ENCODE results near the gene CEACAM5. TPM values are rescaled to one million over a fixed set of nuclear protein-coding genes. Genes with fewer than 3 reads are reported as not detected.

CEACAM5 gene
- 18.1 and 23.3 TPM in 2 replicates for total RNA-seq (2021)
- Bru-seq, nascent RNA: percentile 47 among the genes with signal in this experiment
- BruChase-seq, experiment 1, labeled RNA remaining after a 2-hour chase: percentile 71 among the genes with signal in this experiment
- BruChase-seq, experiment 2, labeled RNA remaining after a 6-hour chase: percentile 86 among the genes with signal in this experiment
- long read RNA-seq, transcript CEACAM5-201 (10 exons, 2,874 nt): major isoform, 24 of 36 reads
- long read RNA-seq, transcript CEACAM5-202 (10 exons, 2,451 nt): minor isoform, 7 of 36 reads
- long read RNA-seq, partial matches to known transcripts: 4 of 36 reads
- long read RNA-seq, other reads (novel, unspliced or antisense): 1 of 36 reads

DNA sequence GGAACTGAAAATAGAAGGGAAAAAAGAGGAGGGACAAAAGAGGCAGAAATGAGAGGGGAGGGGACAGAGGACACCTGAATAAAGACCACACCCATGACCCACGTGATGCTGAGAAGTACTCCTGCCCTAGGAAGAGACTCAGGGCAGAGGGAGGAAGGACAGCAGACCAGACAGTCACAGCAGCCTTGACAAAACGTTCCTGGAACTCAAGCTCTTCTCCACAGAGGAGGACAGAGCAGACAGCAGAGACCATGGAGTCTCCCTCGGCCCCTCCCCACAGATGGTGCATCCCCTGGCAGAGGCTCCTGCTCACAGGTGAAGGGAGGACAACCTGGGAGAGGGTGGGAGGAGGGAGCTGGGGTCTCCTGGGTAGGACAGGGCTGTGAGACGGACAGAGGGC is at the start of gene CEACAM5:
CEACAM5 (plus strand) TSS at position 146 of the 400 bp plus-strand sequence; CDS start at position 252, 106 bp downstream.
- no peak for DNase-seq
- no peaks in the 10 kb centered on the region for H3F3A ChIP-seq (ENCODE audit: insufficient read depth, low read depth)
- intact Hi-C loops (cut with micrococcal nuclease; ENCODE audit: unreplicated experiment): loop anchor here (5.0 kb wide), 1 partner anchor 66 kb away; no protein-coding TSS in a partner anchor
- H4K20me1 ChIP-seq (ENCODE audit: insufficient read depth): no peaks in the 10 kb centered on the region
- no peaks in the 10 kb centered on the region for H3K27me3 ChIP-seq (ENCODE audit: insufficient read depth, low read depth)
- no peaks in the 10 kb centered on the region for H3K9me2 ChIP-seq (ENCODE audit: insufficient read depth)
- no peak for TF ChIP-seq EZH2 (IDR thresholded peaks at IDR 0.05; ENCODE audit: low read depth)
- TF ChIP-seq, protein P1, sequence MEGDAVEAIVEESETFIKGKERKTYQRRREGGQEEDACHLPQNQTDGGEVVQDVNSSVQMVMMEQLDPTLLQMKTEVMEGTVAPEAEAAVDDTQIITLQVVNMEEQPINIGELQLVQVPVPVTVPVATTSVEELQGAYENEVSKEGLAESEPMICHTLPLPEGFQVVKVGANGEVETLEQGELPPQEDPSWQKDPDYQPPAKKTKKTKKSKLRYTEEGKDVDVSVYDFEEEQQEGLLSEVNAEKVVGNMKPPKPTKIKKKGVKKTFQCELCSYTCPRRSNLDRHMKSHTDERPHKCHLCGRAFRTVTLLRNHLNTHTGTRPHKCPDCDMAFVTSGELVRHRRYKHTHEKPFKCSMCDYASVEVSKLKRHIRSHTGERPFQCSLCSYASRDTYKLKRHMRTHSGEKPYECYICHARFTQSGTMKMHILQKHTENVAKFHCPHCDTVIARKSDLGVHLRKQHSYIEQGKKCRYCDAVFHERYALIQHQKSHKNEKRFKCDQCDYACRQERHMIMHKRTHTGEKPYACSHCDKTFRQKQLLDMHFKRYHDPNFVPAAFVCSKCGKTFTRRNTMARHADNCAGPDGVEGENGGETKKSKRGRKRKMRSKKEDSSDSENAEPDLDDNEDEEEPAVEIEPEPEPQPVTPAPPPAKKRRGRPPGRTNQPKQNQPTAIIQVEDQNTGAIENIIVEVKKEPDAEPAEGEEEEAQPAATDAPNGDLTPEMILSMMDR (conservative IDR thresholded peaks at IDR 0.05): no peak
- no peaks in the 10 kb centered on the region for H3K36me3 ChIP-seq (ENCODE audit: low read depth)
- H3K27ac ChIP-seq: no peak within 1 kb of the TSS
- no peaks in the 10 kb centered on the region for H3K79me2 ChIP-seq (ENCODE audit: low read depth)
- no peaks in the 10 kb centered on the region for H3K9me3 ChIP-seq (ENCODE audit: insufficient read depth, low read depth)
- H3K4me1 ChIP-seq (replicated peaks; ENCODE audit: insufficient read depth): peaks cover 10% of the 10 kb centered on the region
- H3K4me3 ChIP-seq: no peak within 1 kb of the TSS
- no TSS peak for BruUV-seq (replicated peaks)
- POLR2A ChIA-PET (ENCODE audit: unreplicated experiment): no interaction called here
- H2AFZ ChIP-seq: no peak within 1 kb of the TSS
- 0 out of 2 replicates have a peak within 1 kb of the TSS, but pooled peaks have one; percentile 11 for H3K4me2 ChIP-seq
- CTCF ChIA-PET: no interaction called here

DNA sequence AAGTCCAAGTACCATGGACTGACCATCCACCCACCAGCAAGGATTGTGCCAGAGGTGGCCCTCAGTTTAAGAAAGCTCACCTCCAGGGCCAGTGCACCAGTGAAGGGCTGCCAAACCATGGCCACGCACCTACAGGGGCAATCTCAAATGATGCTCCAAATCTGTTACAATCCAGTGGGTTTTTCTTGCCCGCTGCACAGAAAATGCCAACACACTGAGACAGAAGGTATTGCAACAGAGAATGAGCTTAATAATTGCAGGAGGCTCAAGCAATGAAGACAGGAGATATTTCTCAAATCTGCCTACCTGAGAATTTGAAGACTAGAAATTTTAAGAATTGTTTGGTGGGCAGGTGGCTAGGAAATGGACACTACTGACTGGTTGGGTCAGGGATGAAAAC is 42.4 kb upstream of the CEACAM5 start:
- POLR2A ChIA-PET (ENCODE audit: unreplicated experiment): no interaction called here
- BruUV-seq (replicated peaks): no TSS peak
- CTCF ChIA-PET: no interaction called here

DNA sequence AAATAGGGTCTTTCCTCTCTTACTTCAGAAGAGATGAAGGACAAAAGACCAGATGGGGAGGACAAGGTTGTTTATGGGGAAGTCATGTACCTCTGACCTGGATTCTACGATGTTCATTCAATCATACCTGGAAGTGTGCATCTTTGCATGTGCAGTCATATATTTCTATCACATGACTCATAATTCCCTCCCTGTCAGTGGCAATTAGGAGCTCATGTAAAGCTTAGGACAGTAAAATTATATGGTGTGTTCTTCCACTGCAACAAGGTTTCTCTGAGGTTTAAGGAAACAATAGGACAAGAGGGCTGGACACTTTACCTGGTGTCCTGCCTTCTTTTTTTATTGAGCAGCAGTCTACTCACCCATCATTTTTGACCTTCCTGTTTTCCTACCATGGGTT is 40.1 kb upstream of the CEACAM5 start:
- H3F3A ChIP-seq (ENCODE audit: insufficient read depth, low read depth): no peaks in the 10 kb centered on the region
- H3K79me2 ChIP-seq (ENCODE audit: low read depth): no peaks in the 10 kb centered on the region
- BruUV-seq (replicated peaks): no TSS peak

More for the DNA sequence above, 42.4 kb upstream of the CEACAM5 start:
- H3K36me3 ChIP-seq (ENCODE audit: low read depth): no peaks in the 10 kb centered on the region
- H3F3A ChIP-seq (ENCODE audit: insufficient read depth, low read depth): no peaks in the 10 kb centered on the region
- peaks cover 11% of the 10 kb centered on the region for H3K27me3 ChIP-seq (ENCODE audit: insufficient read depth, low read depth)
- no peak for DNase-seq
- no peaks in the 10 kb centered on the region for H4K20me1 ChIP-seq (ENCODE audit: insufficient read depth)
- H3K4me2 ChIP-seq: no peak overlapping the region
- H3K27ac ChIP-seq: no peak overlapping the region
- no peak overlapping the region for H3K4me3 ChIP-seq
- no peak overlapping the region for H2AFZ ChIP-seq
- H3K9me3 ChIP-seq (ENCODE audit: insufficient read depth, low read depth): peaks cover 19% of the 10 kb centered on the region; the same call in 1 of the 2 replicates
- H3K4me1 ChIP-seq (replicated peaks; ENCODE audit: insufficient read depth): no peaks in the 10 kb centered on the region
- TF ChIP-seq EZH2 (IDR thresholded peaks at IDR 0.05; ENCODE audit: low read depth): no peak
- TF ChIP-seq, protein P1 (conservative IDR thresholded peaks at IDR 0.05): no peak
- intact Hi-C loops (cut with micrococcal nuclease; ENCODE audit: unreplicated experiment): no loop called here
- H3K79me2 ChIP-seq (ENCODE audit: low read depth): no peaks in the 10 kb centered on the region
- no peaks in the 10 kb centered on the region for H3K9me2 ChIP-seq (ENCODE audit: insufficient read depth)

More for the DNA sequence above, 40.1 kb upstream of the CEACAM5 start:
- intact Hi-C loops (cut with micrococcal nuclease; ENCODE audit: unreplicated experiment): no loop called here
- H4K20me1 ChIP-seq (ENCODE audit: insufficient read depth): no peaks in the 10 kb centered on the region
- peaks cover 13% of the 10 kb centered on the region; the same call in 1 of the 2 replicates for H3K9me3 ChIP-seq (ENCODE audit: insufficient read depth, low read depth)
- no peak for DNase-seq
- H3K4me2 ChIP-seq: no peak overlapping the region
- H3K9me2 ChIP-seq (ENCODE audit: insufficient read depth): no peaks in the 10 kb centered on the region
- POLR2A ChIA-PET (ENCODE audit: unreplicated experiment): no interaction called here
- H2AFZ ChIP-seq: no peak overlapping the region
- TF ChIP-seq EZH2 (IDR thresholded peaks at IDR 0.05; ENCODE audit: low read depth): no peak
- TF ChIP-seq, protein P1 (conservative IDR thresholded peaks at IDR 0.05): no peak
- no peak overlapping the region for H3K4me3 ChIP-seq
- no peak overlapping the region for H3K27ac ChIP-seq
- H3K36me3 ChIP-seq (ENCODE audit: low read depth): no peaks in the 10 kb centered on the region
- peaks cover 26% of the 10 kb centered on the region for H3K27me3 ChIP-seq (ENCODE audit: insufficient read depth, low read depth)
- H3K4me1 ChIP-seq (replicated peaks; ENCODE audit: insufficient read depth): no peaks in the 10 kb centered on the region
- CTCF ChIA-PET: no interaction called here

All from PC-9 (cell line).